Esophagus muscularis mucosa (tissue), 4 donors: ENCODE data around the gene NKAIN1. TPM values are rescaled to one million over a fixed set of nuclear protein-coding genes. Genes with fewer than 3 reads are reported as not detected.
A peak's percentile ranks its signal among the peaks of the same experiment; 100 is the strongest.

ENCODE experiments used
- DNase-seq: peaks from one replicate; pipeline ENCODE4 v3.0.0-alpha.2; 2017; ENCODE audit errors: extremely low spot score
- H3K27ac ChIP-seq, 4 donors: fragments of 200-600 bp; sonication (generic); replicated peaks in 1 of 4; 1 replicate in 3 of 4; 2 replicates in 1 of 4; pipeline ENCODE4 v1.5.1; 2016 to 2019; ENCODE audit warnings: mild to moderate bottlenecking in 1 of 4
- H3K27me3 ChIP-seq, 4 donors: fragments of 200-600 bp; sonication (generic); one replicate each; pipeline versions ENCODE4 v1.5.1 to v1.6.0; 2016 to 2019
- H3K36me3 ChIP-seq, 4 donors: fragments of 200-600 bp; sonication (generic); one replicate each; pipeline ENCODE4 v1.5.1; 2016 to 2019
- H3K4me1 ChIP-seq, 4 donors: fragments of 200-600 bp; sonication (generic); one replicate each; pipeline ENCODE4 v1.5.1; 2016 to 2019
- H3K4me3 ChIP-seq, 4 donors: fragments of 200-600 bp; sonication (generic); 1 replicate in 2 of 4; 2 replicates in 2 of 4; pipeline ENCODE4 v1.5.1; 2016 to 2019; ENCODE audit warnings: mild to moderate bottlenecking in 4 of 4, moderate library complexity in 1 of 4
- H3K9me3 ChIP-seq, 4 donors: fragments of 200-600 bp; sonication (generic); 1 replicate in 3 of 4; 2 replicates in 1 of 4; pipeline ENCODE4 v1.5.1; 2016 to 2019
- EP300 ChIP-seq: sonication (generic); formaldehyde crosslinking; IDR thresholded peaks from one replicate; pipeline ENCODE4 v1.6.1; 2017; ENCODE audit warnings: antibody characterized with exemption
- POLR2A ChIP-seq: fragments of 450-650 bp; IDR thresholded peaks from one replicate; pipeline ENCODE4 v1.6.1; 2017; ENCODE audit warnings: antibody characterized with exemption, moderate library complexity, mild to moderate bottlenecking, low read depth
- POLR2AphosphoS5 ChIP-seq, 2 donors: sonication (generic); formaldehyde crosslinking; IDR thresholded peaks; one replicate each; pipeline ENCODE4 v1.6.1; 2017; ENCODE audit warnings: antibody characterized with exemption in 2 of 2
- WGBS: methylation state at CpG from one replicate; pipeline ENCODE4 v1.1.5; 2018; 5-methylcytosine and 5-hydroxymethylcytosine counted together
- intact Hi-C: fragments of 100-400 bp; cut with DNase I; formaldehyde crosslinking; loops from one replicate; pipeline ENCODE4 v1.15.1; 2023
- total RNA-seq, 4 donors: library from RNA; depleted of rRNA; stranded (reverse); fragments of >200 nt; gene quantifications; one replicate each; pipeline versions ENCODE4 v1.1.0 to v1.2.1, GENCODE V29; 2016
- TF ChIP-seq, protein P1 (sequence below), 3 experiments: fragments of 200-600 bp in 2 of 3; fragments of 450-650 bp in 1 of 3; sonication (generic) in 2 of 3; IDR thresholded peaks; one replicate each; pipeline ENCODE4 v1.5.1; 2017 to 2019; ENCODE audit warnings: antibody characterized with exemption in 3 of 3, mild to moderate bottlenecking in 2 of 3, moderate library complexity in 1 of 3

The NKAIN1 gene
- total RNA-seq, 4 donors from 2014 or later = not detected

DNA sequence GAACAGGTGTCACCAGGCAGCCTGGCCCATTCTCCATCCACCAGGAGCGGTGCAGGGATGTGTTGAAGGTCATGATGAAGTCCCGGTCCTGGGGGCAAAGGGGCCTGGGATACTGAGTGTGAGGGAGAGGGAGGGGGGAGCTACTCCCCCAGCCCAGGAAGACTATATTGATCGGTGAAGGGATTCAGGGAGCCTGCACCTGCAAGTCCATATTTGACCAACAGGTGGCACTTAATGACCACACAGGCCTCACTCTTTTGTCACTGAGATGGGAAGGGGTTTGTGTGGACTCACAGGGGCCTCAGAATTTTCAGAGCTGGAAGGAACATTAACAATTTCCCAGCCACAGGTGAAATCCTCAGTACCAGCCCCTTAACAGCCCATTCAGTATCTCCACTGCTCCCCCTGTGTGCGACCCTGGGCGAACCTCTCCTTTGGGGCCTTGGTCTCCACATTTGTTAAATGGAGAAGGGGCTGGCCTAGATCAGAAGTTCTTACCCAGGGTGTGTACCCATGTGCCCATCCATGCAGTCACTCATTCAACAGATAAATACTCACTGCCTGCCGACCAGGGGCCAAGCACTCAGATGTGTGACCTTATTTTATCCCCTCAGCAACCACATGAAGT is 55.6 kb downstream of the NKAIN1 start:
- Histone ChIP-seq H3K27ac (no peak overlapping the region), H3K4me3 (no peak overlapping the region), H3K36me3 (no peaks in the 10 kb centered on the region), H3K27me3 (peaks cover 0 to 71% (median 8%) of the 10 kb centered on the region in 4 donors), H3K4me1 (peaks cover 11 to 19% (median 16%) of the 10 kb centered on the region in 4 donors), H3K9me3 (no peaks in the 10 kb centered on the region)
- intact Hi-C loops = loop anchor here (2.0 kb wide), 1 partner anchor 239 kb away; no protein-coding TSS in a partner anchor
- WGBS = 51% methylated on average over 6 of the region's 6 CpGs
- no peak for DNase-seq
- no peak for TF ChIP-seq POLR2AphosphoS5 (IDR thresholded peaks at IDR 0.05)
- TF ChIP-seq EP300 = no peak
- TF ChIP-seq, protein P1, sequence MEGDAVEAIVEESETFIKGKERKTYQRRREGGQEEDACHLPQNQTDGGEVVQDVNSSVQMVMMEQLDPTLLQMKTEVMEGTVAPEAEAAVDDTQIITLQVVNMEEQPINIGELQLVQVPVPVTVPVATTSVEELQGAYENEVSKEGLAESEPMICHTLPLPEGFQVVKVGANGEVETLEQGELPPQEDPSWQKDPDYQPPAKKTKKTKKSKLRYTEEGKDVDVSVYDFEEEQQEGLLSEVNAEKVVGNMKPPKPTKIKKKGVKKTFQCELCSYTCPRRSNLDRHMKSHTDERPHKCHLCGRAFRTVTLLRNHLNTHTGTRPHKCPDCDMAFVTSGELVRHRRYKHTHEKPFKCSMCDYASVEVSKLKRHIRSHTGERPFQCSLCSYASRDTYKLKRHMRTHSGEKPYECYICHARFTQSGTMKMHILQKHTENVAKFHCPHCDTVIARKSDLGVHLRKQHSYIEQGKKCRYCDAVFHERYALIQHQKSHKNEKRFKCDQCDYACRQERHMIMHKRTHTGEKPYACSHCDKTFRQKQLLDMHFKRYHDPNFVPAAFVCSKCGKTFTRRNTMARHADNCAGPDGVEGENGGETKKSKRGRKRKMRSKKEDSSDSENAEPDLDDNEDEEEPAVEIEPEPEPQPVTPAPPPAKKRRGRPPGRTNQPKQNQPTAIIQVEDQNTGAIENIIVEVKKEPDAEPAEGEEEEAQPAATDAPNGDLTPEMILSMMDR (IDR thresholded peaks at IDR 0.05) = peak; percentile 65 to 76 (median 66)

DNA sequence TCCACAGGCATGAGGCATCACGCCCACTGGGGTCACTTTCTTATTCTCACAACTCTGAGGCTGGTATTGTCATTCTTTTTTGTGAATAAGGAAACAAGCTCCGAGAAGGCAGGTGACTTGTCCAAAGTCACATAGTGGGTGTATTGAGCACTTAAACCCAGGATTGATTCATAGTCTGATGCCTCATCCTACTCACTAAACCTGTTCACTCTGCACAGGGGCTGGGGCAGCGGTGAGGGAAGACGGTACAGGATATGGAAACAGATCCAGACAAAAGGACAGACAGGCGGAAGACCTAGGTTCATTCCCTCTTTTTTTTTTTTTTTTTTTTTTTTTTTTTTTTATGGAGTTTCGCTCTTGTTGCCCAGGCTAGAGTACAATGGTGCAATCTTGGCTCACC is 56.6 kb downstream of the NKAIN1 start:
- WGBS = 86% methylated on average over 6 of the region's 6 CpGs
- Histone ChIP-seq H3K27ac (no peak overlapping the region), H3K4me1 (peaks cover 11 to 19% (median 16%) of the 10 kb centered on the region in 4 donors), H3K9me3 (no peaks in the 10 kb centered on the region), H3K4me3 (no peak overlapping the region), H3K36me3 (no peaks in the 10 kb centered on the region), H3K27me3 (peaks cover 0 to 65% (median 8%) of the 10 kb centered on the region in 4 donors)
- TF ChIP-seq, protein P1 (IDR thresholded peaks at IDR 0.05) = no peak
- TF ChIP-seq POLR2AphosphoS5 (IDR thresholded peaks at IDR 0.05) = no peak
- TF ChIP-seq EP300 = no peak
- no peak for TF ChIP-seq POLR2A
- DNase-seq = no peak
- intact Hi-C loops = no loop called here

DNA sequence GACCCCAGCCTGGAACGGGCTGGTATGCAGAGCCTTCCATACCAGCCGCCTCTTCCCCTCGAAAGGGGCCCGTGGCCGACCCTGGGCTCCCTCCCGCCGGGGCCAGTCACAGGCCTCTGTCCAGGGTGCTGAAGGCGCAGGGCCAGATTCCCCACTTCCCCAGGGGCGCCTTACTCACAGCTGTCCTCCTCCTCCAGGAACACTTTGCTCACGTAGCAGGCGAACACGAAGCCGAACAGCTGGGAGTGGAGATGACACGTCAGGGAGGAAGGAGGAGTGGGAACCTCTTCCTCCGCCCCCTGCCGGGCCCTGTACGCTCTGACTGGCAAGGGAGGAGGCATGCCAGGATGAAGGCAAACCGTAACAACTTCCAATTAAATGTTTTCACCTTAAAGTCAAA is 57.3 kb downstream of the NKAIN1 start:
- Histone ChIP-seq H3K36me3 (no peaks in the 10 kb centered on the region), H3K27ac (no peak overlapping the region), H3K9me3 (no peaks in the 10 kb centered on the region), H3K27me3 (peaks cover 0 to 62% (median 8%) of the 10 kb centered on the region in 4 donors), H3K4me3 (peak overlapping the region; percentile 5 to 21 (median 16)), H3K4me1 (peaks cover 11 to 19% (median 16%) of the 10 kb centered on the region in 4 donors)
- 1% methylated on average over 12 of the region's 18 CpGs for WGBS
- TF ChIP-seq EP300 (no peak), POLR2AphosphoS5 (IDR thresholded peaks at IDR 0.05) (peak in 1 of 2 donors; percentile 49)
- TF ChIP-seq, protein P1 (IDR thresholded peaks at IDR 0.05) = peak in 1 of 3 experiments; percentile 4
- DNase-seq = no peak
- intact Hi-C loops = no loop called here

DNA sequence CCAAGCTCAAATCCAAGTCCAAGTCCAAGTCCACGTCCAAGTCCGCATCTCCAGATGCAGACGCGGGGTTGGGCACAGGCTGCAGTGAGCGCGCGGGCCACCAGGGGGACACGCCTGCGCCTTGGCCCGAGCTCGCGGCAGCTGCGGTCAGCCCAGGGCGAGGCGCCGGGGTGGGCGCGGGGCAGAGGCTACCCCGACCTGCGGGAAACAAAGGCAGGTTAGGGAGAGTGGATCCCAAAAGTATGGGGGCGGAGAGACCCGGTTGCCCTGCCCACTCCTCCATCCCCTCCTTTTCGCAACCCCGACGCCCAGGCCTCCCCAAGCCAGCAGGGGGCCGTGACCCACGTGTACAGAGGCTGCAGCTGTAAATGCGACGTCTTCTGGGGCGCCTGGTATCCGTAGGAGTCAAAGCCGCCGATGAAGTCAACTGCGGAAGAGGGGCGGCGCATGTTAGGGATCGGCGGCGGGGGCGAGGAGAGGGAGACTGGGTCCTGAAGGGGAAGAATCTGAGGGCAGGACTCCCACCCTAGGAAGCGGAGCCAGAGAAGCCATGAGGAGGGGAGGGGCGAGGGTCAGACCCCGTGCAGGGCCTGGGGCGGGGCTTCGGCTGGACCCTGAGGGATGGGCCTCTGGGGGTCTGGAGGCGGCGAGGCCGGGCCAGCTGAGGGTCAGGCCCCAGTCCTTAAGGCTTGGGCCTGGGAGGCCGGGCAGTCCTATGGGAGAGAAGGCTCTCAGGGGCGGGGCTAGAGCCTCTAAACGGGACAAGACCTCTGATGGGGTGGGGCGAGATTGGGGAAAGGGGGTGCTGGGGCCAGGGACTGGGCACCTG is 58.0 kb downstream of the NKAIN1 start:
- Histone ChIP-seq H3K27me3 (peaks cover 0 to 56% (median 8%) of the 10 kb centered on the region in 4 donors), H3K27ac (no peak overlapping the region), H3K36me3 (no peaks in the 10 kb centered on the region), H3K4me3 (peak overlapping the region; percentile 5 to 21 (median 16)), H3K9me3 (no peaks in the 10 kb centered on the region), H3K4me1 (peaks cover 11 to 19% (median 16%) of the 10 kb centered on the region in 4 donors)
- TF ChIP-seq, protein P1 (IDR thresholded peaks at IDR 0.05) = peak; percentile 35 to 67 (median 41)
- TF ChIP-seq POLR2A = no peak
- intact Hi-C loops = no loop called here
- 23% methylated on average over 28 of the region's 52 CpGs for WGBS
- DNase-seq = no peak
